Activated CD4-positive, alpha-beta T cell treated with anti-CD3 and anti-CD28 coated beads, Interleukin-2, amount 50 U/mL, for 1 hour (primary cell): ENCODE results near the gene GRK3.

ENCODE experiments used
- DNase-seq: peaks from one replicate; pipeline ENCODE4 v3.0.0-alpha.2; 2020

Gene GRK3

GRCh38 chr22:25670070-25670461 lies 105.6 kb downstream of the GRK3 start:
- DNase-seq = no peak

GRCh38 chr22:25672289-25673084 lies 108.0 kb downstream of the GRK3 start:
- no peak for DNase-seq

- no peak for DNase-seq
These were observed 109.2 kb downstream of the GRK3 start for GRCh38 chr22:25673713-25674112.

GRCh38 chr22:25677631-25678030 lies 113.2 kb downstream of the GRK3 start:
- DNase-seq = no peak

- no peak for DNase-seq
These were observed 115.6 kb downstream of the GRK3 start for GRCh38 chr22:25680051-25680450.

- DNase-seq = no peak
These were observed 116.5 kb downstream of the GRK3 start for GRCh38 chr22:25680956-25681355.

- no peak for DNase-seq
These were observed 117.6 kb downstream of the GRK3 start for GRCh38 chr22:25682109-25682508.

GRCh38 chr22:25688627-25689026 lies 124.2 kb downstream of the GRK3 start:
- no peak for DNase-seq

GRCh38 chr22:25689631-25690030 lies 125.2 kb downstream of the GRK3 start:
- no peak for DNase-seq

- DNase-seq = no peak
These were observed 126.3 kb downstream of the GRK3 start for GRCh38 chr22:25690798-25691197.

GRCh38 chr22:25692397-25693267 lies 128.2 kb downstream of the GRK3 start:
- no peak for DNase-seq

- DNase-seq = no peak
These were observed 128.7 kb downstream of the GRK3 start for GRCh38 chr22:25693268-25693565.

- DNase-seq = no peak
These were observed 129.9 kb downstream of the GRK3 start for GRCh38 chr22:25694196-25694907.

GRCh38 chr22:25695146-25695545 lies 130.7 kb downstream of the GRK3 start:
- no peak for DNase-seq

- DNase-seq = no peak
These were observed 132.3 kb downstream of the GRK3 start for GRCh38 chr22:25696763-25697162.

- no peak for DNase-seq
These were observed 132.7 kb downstream of the GRK3 start for GRCh38 chr22:25697181-25697664.

GRCh38 chr22:25697978-25698377 lies 133.5 kb downstream of the GRK3 start:
- DNase-seq = no peak

- DNase-seq = no peak
These were observed 134.0 kb downstream of the GRK3 start for GRCh38 chr22:25698461-25698860.

GRCh38 chr22:25698978-25699377 lies 134.5 kb downstream of the GRK3 start:
- no peak for DNase-seq

- DNase-seq = no peak
These were observed 136.7 kb downstream of the GRK3 start for GRCh38 chr22:25701056-25701780.

GRCh38 chr22:25702040-25702439 lies 137.6 kb downstream of the GRK3 start:
- DNase-seq = no peak

- no peak for DNase-seq
These were observed 138.2 kb downstream of the GRK3 start for GRCh38 chr22:25702571-25703167.
